NB4 (cell line): ENCODE results near the gene MEN1.

Source experiments
- CTCF ChIP-seq: IDR thresholded peaks from one replicate; pipeline ENCODE4 v1.5.1; 2012; ENCODE audit warnings: low read depth, low read length
- POLR2A ChIP-seq: IDR thresholded peaks from 2 replicates; pipeline ENCODE4 v1.6.1; 2011; ENCODE audit warnings: mild to moderate bottlenecking; ENCODE audit not compliant: insufficient read length; ENCODE audit errors: extremely low read depth

GRCh38 chr11:64813826-64814225 lies 3.5 kb upstream of the MEN1 start:
- TF ChIP-seq CTCF: no peak
- no peak for TF ChIP-seq POLR2A
